Astrocyte (in vitro differentiated cells and primary cell): ENCODE results near the gene SBF2.

Experiments used
- CTCF ChIP-seq: IDR thresholded peaks from 2 replicates; pipeline ENCODE4 v1.5.1; 2011; ENCODE audit warnings: low read depth, mild to moderate bottlenecking, inconsistent platforms, low read length, moderate library complexity; ENCODE audit not compliant: insufficient read depth
- EZH2 ChIP-seq: IDR thresholded peaks from 2 replicates; pipeline ENCODE4 v1.6.1; 2012; ENCODE audit warnings: mild to moderate bottlenecking, low read length, inconsistent platforms; ENCODE audit not compliant: insufficient read depth

GRCh38 chr11:10257478-10257877, 36.5 kb downstream of the SBF2 start:
- no peak for TF ChIP-seq CTCF
- no peak for TF ChIP-seq EZH2
